ENCODE data around the gene DDR2. TPM values are rescaled to one million over a fixed set of nuclear protein-coding genes. Genes with fewer than 3 reads are reported as not detected.
"Not testable (repeated sequence)": the region's sequence is repeated elsewhere in the genome, so short reads cannot be mapped to it uniquely, and the experiment has no call there.

DDR2 gene
- polyA plus RNA-seq, 1 donor = 37.6 TPM

DNA sequence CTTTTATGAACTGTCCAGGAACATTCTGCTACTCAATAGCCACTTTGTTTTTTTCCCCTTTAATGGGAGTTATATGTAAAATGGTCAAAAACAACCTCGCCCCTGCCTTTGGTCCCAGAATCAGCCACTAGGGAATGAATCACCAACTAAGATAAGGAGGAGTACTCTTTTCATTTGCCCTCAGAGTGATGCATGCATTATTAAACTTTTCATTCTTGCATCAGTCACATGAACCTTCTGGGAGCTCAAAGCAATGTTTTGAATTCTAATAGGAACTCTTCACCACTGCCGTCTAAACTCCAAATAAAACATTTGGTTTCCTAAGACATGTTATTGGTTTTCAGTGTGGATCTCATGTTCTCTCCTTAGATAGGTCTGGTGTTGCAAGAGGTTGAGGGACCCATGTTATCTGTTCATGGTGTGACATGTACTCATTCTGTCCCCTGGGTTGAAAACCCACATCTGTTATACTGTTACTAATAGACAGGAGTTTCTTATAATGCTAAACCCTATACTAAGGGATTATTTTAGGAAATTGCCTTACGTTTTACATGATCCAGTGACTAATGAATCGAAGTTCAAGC is 140.4 kb downstream of the DDR2 start:
- DNase-seq (ENCODE audit: low read depth) = no peak

DNA sequence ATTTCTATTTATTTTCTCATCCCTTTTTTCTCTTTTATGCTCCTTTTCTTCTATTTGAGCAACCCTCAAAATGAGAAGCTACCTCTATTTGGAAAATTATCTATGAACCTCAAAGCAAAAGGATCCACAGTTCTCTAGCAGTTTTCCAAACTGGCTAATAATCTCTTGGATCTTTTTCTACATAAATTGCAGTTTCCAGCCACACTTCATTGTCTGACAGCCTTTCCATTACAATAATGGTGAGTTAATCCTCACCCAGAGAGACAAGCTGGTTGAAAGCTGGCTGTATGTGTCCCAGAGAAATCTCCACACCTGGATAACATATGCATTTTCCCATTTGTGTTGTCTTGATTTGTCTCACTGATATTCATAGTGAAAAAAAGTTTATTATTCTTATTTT is 141.7 kb downstream of the DDR2 start:
- DNase-seq (ENCODE audit: low read depth) = no peak

DNA sequence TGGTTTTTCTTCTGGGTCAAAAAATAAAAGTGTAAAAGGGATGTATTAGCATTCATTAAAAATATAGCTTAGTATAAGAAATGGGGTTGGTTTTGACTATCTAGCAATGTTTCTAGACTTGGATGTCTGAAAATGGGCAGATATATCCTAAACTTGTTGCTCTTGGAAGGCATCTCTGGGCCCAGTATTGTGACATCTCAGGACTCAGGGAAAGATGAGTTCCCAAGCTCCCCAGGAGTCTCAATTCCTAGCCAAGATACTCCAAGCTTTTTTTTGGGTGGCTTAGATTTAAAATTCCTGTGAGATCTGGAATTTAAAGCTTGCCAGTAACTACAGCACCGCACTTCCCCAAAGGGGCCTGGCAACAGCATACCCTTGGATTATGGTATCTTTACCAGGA is 146.8 kb downstream of the DDR2 start:
- DNase-seq (ENCODE audit: low read depth) = no peak

DNA sequence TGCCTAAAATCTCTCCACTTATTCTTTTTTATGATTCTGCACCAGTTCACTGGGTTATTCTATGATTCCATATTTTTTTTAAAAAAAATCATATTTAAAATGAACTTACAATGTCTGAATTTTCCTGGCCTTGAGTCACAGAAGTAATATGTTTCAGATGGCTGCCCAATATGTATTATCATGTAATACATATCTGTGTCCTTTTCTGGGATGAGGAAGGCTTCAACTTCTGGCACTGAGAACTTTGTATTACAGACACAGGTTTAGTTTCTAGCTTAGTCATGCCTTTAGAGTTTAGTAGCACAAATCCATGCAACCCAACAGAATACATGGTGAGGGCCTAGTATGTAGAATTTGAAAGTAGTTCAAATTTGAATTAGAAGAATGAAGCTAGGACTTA is 150.4 kb downstream of the DDR2 start:
- DNase-seq (ENCODE audit: low read depth) = no peak

DNA sequence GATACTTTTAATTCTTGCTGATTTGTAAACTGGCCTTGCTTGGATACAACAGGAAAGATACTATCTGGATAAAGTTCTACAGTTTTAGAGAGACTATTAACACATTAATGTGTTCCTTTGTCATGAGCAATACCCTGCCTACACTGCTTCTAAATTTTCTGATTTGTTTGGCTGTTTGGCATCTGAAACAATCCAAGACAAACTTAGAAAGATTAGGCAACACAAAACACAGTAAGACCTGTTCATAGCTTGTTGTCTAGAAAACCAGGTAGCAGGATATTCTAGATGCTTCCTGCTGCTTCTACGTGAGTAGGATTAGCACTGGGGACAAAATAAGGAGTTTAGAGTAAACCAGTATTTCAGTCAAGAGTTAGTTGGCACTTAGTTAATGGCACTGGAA is 152.7 kb downstream of the DDR2 start:
- not testable (repeated sequence) for DNase-seq (ENCODE audit: low read depth)

DNA sequence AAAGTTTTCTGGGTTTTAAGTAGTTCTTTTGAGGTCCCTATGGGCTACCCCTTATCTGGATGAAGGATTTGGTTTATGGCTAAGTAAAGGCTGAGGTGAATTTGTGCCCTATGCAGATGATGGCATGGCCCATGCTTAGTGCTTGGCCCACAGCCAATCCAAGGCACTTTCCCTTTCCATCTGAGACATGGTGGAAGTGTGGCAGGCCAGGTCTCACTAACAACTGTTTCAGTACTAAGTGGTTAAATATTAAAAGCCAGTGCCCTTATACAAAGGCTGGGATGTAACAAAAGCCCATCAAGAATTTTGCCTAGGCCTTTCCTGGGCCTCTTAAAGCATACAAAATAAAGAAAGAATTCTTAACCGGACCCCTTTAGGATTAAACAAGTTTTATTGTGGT is 156.5 kb downstream of the DDR2 start:
- not testable (repeated sequence) for DNase-seq (ENCODE audit: low read depth)

DNA sequence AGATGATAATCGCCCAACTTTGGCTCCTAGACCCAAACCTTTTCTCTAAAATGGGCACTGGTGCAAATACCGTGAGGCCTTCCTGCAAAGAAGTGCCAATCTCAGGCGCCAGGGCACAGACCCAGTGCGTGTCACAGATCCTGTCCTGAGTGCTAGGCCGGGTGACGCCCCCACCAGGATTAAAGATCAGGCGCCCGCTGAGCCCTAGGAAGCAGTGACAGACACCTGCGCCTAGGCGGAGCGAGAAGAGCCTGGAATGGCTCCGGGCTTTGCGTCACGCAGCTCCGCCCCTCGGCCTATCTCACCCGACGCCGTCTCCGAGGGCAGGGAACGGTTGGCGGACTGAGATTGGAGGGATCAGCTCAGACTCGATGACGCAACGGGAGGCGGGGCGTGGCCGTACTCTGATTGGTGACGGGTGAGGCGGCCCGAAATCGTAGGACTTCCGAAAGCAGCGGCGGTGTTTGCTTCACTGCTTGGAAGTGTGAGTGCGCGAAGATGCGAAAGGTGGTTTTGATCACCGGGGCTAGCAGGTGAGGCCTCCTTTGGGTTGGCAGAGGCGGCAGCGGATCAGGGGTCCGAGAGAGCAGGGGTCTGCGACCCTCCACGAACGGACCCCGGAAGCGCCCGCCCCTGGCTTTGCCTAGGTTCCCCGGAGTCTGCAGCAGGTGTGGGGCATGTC is 158.2 kb downstream of the DDR2 start, which contains the start of gene HSD17B7:
Gene HSD17B7, plus strand, starts transcription at position 400 of the 682 bp plus-strand sequence. Its CDS starts 99 bp downstream, at position 499.
- DNase-seq (ENCODE audit: low read depth) = not testable (repeated sequence)

DNA sequence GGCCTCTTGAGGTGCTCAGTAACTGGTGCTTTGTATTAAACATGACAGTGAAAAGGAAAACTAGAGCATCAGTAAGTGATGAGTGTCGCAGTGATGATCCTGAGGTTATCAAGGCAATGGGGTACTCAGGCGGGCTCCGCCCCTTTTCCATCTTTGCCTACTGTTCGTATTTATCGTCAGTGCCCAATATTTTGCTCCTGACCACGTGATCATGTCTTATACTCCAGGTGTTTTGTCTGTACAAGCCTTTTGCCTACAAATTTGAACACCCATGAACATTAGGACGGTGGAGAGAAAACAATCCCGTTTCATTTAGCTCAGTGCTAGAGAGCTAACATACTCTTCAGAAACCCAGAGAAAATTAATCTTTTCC is 158.7 kb downstream of the DDR2 start:
- DNase-seq (ENCODE audit: low read depth) = not testable (repeated sequence)

DNA sequence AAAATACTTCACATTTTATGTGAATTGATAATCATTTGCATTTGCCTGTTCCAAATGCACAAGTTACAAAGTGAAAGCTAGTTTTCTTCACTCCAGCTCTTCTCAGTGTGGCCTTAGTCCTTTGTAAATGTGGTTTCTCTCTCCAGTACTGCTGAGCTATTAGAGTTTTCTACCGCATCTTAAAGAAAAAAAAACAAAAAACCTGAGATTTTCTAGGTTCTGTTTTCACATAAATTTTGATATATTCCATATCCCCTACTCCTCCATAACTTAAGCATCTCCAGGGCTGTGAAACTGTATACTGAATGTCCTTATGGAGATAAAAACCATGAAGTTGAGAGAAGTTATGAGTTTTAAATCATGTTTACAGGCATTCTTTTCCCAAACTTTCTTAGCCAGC is 162.0 kb downstream of the DDR2 start:
- DNase-seq (ENCODE audit: low read depth) = not testable (repeated sequence)

DNA sequence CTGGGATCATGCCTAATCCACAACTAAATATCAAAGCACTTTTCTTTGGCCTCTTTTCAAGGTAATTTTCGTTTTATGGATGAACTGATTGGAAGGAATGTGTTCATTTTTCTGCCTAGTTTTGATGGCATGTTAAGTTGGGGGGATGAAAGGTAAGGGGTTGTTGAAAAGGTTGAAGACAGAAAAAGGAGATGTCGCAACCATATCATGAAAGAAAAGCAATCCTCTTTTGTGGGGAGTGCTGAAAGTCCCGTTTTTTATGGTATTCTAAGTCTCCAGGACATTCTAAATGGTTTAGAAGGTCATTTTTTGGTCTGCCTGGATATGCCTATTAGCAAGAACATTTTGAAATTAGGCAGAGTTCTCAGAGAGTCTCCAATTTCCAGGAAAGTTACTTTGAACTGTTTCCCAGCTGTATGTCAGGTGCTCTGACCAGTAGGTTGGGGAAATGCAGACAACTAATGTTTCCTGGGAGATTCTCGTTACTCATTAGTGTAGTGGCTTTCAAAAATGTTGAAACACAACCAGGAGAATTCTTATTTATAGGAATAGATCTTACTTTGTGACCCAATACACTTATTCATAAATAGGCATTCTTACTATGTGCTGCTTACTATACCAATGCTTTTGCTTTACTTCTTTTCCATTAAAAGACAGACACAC is 164.5 kb downstream of the DDR2 start:
- not testable (repeated sequence) for DNase-seq (ENCODE audit: low read depth)

DNA sequence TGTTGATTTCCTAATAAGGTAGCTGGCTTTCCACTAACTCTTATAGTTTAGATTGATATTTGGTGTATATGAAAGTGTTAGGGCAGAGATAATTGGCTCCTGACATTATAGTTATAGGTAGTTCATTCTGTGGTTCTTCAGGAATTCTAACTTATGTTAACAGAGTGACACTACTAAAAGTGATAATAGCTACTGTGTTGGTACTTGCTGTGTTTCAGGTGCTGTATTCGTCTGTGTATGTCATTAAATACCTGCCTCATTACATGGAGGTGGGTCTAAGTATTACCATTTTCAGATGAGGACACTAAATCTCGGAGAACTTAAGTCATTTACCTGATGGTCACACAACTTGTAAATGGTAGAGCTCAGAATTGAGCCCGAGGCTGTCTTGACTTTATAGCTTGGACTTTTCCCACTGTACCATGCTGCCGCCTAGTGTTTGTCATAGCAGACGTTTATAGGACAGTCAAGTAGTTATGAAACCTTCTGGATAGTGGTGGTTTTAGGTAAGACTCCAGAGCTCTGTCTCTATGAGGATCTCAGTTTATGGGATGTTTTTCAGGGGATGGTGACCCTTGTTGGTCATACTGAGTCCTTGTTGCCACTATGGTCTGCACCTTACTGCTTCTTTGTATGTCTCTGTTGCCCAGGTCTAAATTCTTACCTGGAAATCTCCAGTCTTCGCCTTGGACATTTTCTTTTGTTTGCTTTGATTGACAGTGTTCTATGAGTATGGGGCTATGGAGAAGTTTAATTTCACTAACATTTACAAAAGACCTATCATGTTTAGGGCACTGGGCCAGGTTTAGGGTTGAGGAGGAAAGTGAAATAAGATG is 167.9 kb downstream of the DDR2 start:
- DNase-seq (ENCODE audit: low read depth) = peak; percentile 41

DNA sequence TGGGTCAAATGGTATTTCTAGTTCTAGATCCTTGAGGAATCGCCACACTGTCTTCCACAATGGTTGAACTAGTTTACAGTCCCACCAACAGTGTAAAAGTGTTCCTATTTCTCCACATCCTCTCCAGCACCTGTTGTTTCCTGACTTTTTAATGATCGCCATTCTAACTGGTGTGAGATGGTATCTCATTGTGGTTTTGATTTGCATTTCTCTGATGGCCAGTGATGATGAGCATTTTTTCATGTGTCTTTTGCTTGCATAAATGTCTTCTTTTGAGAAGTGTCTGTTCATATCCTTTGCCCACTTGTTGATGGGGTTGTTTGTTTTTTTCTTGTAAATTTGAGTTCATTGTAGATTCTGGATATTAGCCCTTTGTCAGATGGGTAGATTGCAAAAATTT is 175.2 kb downstream of the DDR2 start:
- not testable (repeated sequence) for DNase-seq (ENCODE audit: low read depth)

DNA sequence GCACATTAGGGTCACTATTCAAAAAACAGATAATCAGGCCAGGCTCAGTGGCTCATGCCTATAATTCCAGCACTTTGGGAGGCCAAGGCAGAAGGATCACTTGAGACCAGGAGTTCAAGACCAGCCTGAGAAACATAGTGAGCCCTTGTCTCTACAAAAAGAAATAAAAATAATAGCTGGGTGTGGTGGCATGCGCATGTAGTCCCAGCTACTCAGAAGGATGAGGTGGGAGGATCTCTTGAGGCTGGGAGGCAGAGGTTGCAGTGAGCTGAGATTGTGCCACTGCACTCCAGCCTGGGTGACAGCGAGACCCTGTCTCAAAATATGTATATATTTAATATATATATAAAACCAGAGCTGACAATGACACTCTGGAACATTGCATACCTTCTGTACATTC is 180.1 kb downstream of the DDR2 start:
- not testable (repeated sequence) for DNase-seq (ENCODE audit: low read depth)

DNA sequence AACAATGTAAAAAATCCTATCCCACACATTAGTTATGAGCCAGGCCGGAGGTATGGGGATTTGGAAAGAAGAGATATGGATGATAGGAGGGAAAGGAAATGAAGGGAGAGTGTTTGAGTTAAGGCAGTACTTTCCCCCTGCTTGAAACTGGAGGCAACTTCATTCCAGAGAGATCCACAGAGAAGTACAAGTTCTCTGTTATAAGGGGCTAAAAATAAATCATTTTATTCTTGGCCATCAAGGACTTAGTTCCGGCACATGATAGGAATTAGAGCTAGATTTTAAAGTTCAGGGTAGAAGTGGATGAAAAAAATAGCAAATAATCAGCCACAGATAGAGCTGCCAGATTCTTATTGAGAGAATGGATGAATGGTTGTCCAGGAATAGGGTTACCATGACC is 185.9 kb downstream of the DDR2 start:
- DNase-seq (ENCODE audit: low read depth) = not testable (repeated sequence)

DNA sequence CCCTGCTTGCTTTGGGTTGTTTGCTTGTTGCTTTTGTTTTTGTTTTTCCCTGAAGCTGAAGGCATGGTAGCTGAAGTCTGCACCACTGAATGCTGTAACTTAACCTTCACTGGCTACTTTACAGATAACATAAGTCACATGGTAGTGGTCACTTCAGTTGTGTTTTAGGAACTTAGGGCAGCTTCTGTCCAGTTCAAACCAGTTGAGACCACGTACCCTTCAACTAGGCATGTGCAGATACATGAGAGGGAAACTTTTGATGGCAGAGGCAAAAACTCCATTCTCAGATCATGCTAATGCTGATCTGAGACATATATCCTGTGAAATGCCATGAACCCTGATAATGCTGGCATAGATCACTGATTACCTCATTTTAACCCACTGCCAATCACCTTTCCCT is 186.4 kb downstream of the DDR2 start:
- not testable (repeated sequence) for DNase-seq (ENCODE audit: low read depth)

DNA sequence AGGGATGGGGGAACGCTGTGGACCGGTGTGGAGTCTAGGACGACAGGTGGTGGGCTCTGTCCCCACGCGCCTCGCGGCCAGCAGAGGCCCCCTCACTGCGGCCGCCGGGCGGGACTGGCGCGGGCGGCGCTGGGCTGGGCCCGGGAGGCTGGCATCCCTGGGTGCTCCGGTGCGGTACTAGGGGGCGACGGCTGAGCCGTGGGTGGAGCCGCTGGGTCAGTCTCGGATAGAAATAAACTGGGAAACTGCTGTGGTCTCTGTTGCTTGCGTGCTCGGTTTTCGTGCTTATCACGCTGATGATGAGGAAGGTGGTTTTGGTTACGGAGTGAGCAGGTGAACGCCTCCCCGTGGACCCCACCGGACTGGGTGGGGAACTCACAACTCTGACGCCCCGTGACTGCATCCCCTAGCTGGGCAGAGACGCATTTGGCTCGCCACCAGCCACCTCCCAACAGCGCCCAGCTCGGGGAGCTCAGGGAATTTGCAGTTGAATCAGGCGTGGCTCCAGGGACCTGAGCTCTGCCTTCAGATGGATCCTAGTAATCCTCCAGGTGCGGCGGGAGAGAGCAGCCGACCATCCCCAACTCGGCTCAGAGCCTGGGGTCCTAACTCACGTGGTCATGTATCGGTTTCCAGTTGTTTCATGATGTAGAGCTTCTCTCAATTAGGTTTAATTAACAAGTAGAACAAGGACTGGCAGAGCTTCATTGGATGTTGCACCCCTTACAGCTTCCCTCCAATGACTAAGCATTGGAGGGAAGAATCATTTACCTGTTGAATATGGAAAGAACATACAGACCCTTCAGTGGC is 190.3 kb downstream of the DDR2 start:
- no peak for DNase-seq (ENCODE audit: low read depth)

DNA sequence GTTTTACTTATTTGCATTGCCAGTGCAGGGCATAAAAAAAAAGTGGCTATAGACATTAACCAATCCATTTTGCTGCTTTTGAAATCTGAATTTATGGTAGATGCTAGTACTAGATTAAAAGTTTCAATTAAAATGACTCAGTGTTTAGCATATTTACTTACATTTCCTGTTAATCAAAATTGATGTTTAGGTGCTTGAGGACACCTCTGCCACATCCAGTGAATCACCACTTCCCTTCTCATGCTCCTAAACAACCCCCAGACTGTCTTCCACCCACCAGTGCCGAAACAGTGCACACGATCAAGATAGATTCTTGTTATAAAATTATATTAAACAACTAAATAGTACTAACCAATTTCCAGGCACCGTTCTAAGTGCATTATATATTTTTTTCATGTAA is 191.0 kb downstream of the DDR2 start:
- DNase-seq (ENCODE audit: low read depth) = no peak

DNA sequence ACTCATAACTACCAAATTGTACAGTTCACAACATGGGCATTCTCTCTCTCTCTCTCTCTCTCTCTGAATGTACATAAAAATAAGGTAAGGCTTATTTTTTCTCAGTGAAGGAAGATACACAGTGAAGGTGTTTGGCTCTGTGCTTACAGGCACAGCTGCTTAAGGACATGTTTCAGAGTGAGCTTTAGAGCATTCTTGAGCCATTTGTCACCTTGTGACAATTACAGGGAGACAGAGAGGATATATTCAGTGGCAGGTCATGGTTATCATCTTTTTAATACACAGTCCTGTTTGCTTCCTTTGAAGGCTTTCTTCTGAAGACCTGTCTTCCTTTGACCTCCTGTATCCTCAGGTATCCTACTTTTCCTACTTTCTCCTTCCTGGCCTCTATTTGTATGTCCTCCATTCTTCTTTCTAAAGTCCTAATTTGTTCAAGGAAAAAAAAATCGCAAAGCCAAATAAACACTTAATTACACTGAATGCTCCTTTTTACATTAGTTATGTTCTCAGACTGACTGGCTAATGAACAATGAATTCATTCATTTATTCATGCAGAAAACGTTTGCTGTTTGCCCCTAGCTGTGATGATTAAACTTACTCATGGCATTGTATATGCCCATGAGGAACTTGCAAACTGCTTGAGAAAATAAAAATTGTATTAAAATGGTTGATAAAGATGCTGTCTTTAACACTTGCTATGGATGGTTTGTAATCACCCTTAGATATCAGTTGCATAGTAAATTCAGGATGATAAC is 191.7 kb downstream of the DDR2 start:
- no peak for DNase-seq (ENCODE audit: low read depth)

DNA sequence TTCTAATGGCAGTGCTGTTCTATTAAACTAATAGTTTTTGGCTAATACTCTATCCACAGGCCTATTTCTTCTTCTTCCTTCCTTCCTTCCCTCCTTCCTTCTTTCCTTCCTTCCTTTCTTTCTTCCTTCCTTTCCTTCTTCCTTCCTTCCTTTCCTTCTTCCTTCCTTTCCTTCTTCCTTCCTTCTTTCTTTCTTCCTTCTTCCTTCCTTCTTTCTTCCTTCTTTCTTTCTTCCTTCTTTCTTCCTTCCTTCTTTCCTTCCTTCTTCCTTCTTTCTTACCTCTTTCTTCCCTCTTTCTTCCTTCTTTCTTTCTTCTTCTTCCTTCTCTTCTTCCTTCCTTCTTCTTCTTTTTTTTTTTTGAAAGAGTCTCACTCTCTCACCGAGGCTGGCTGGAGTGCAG is 197.0 kb downstream of the DDR2 start:
- DNase-seq (ENCODE audit: low read depth) = no peak

DNA sequence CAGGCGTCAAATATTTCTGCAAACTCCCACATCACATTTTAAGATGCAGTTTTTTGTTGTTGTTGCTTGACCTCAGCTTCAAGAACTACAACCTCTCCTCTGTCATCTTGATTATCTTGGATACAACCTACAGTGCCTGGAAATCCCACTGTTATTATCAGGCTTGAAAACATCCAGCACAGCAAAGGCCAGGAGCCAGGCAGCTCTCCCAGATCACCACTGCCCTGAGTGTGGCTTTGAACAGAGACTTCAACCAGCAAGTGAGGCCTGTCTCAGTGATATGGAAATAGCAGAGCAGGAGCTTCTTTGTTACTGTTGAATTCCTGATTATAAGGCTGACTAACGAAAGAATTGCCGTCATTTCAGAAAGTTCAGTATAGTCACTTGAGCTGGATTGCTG is 200.2 kb downstream of the DDR2 start:
- no peak for DNase-seq (ENCODE audit: low read depth)
